ENCODE data around the gene CSDE1. TPM values are rescaled to one million over a fixed set of nuclear protein-coding genes. Genes with fewer than 3 reads are reported as not detected.

CSDE1 gene
- total and polyA plus RNA-seq, 2 donors (not counting 1 experiment from before 2014, with no cell fraction given) = 374 to 1,392 TPM

- H3K27ac ChIP-seq (ENCODE audit: insufficient read depth, low read length) = peak overlapping the region; percentile 100
- TF ChIP-seq EZH2 (IDR thresholded peaks at IDR 0.05; ENCODE audit: low read length, missing control alignments) (no peak), CTCF (conservative IDR thresholded peaks at IDR 0.05 in 1 of 2, IDR thresholded peaks at IDR 0.05 in 1 of 2; ENCODE audit: low read depth in 1 of 2, low read length in 2 of 2) (no peak)
- peak overlapping the region; percentile 91 for H2AFZ ChIP-seq (ENCODE audit: low read length)
- H3K4me3 ChIP-seq (replicated peaks in 1 of 4; ENCODE audit: control extremely low read depth in 1 of 4, insufficient read depth in 1 of 4, low read depth in 3 of 4, low read length in 4 of 4) = peak overlapping the region; percentile 95 to 100 (median 100)
- peaks cover 13% of the 10 kb centered on the region for H4K20me1 ChIP-seq (ENCODE audit: control insufficient read depth, extremely low read depth, insufficient read depth, low read length)
- H3K36me3 ChIP-seq (ENCODE audit: control insufficient read depth, insufficient read depth, low read length) = no peaks in the 10 kb centered on the region
- DNase-seq (ENCODE audit: low read depth in 2 of 2) = peak in 1 of 2 donors; percentile 46
- no peaks in the 10 kb centered on the region for H3K9me3 ChIP-seq (ENCODE audit: control insufficient read depth, insufficient read depth, low read depth, low read length)
- peak overlapping the region; percentile 100 for H3K9ac ChIP-seq (ENCODE audit: insufficient read depth, low read length)
- H3K4me2 ChIP-seq (ENCODE audit: extremely low read depth, insufficient read depth, low read length) = peak overlapping the region; percentile 84
- no peaks in the 10 kb centered on the region for H3K27me3 ChIP-seq (ENCODE audit: control insufficient read depth, insufficient read depth, low read length)
- H3K4me1 ChIP-seq (ENCODE audit: control insufficient read depth, extremely low read depth, insufficient read depth, low read length) = peaks cover 3% of the 10 kb centered on the region
- H3K79me2 ChIP-seq (ENCODE audit: control insufficient read depth, insufficient read depth, low read length) = peaks cover 44% of the 10 kb centered on the region
Observed at GRCh38 chr1:114758256-114758832, 560 bp upstream of the CSDE1 start.

- no peak for TF ChIP-seq EZH2 (IDR thresholded peaks at IDR 0.05; ENCODE audit: low read length, missing control alignments)
- TF ChIP-seq CTCF (conservative IDR thresholded peaks at IDR 0.05 in 1 of 2, IDR thresholded peaks at IDR 0.05 in 1 of 2; ENCODE audit: low read depth in 1 of 2, low read length in 2 of 2) = no peak
- Histone ChIP-seq H3K27me3 (ENCODE audit: control insufficient read depth, insufficient read depth, low read length) (no peaks in the 10 kb centered on the region), H3K4me3 (replicated peaks in 1 of 4; ENCODE audit: control extremely low read depth in 1 of 4, insufficient read depth in 1 of 4, low read depth in 3 of 4, low read length in 4 of 4) (peak overlapping the region; percentile 95 to 100 (median 100)), H3K79me2 (ENCODE audit: control insufficient read depth, insufficient read depth, low read length) (peaks cover 58% of the 10 kb centered on the region), H2AFZ (ENCODE audit: low read length) (no peak overlapping the region), H4K20me1 (ENCODE audit: control insufficient read depth, extremely low read depth, insufficient read depth, low read length) (peaks cover 16% of the 10 kb centered on the region), H3K4me1 (ENCODE audit: control insufficient read depth, extremely low read depth, insufficient read depth, low read length) (peaks cover 3% of the 10 kb centered on the region), H3K4me2 (ENCODE audit: extremely low read depth, insufficient read depth, low read length) (peak overlapping the region; percentile 98), H3K36me3 (ENCODE audit: control insufficient read depth, insufficient read depth, low read length) (no peaks in the 10 kb centered on the region), H3K9ac (ENCODE audit: insufficient read depth, low read length) (peak overlapping the region; percentile 100), H3K9me3 (ENCODE audit: control insufficient read depth, insufficient read depth, low read depth, low read length) (no peaks in the 10 kb centered on the region), H3K27ac (ENCODE audit: insufficient read depth, low read length) (peak overlapping the region; percentile 100)
- DNase-seq (ENCODE audit: low read depth in 2 of 2) = peak; percentile 57
Observed at GRCh38 chr1:114756949-114757454, 782 bp downstream of the CSDE1 start.

GRCh38 chr1:114756009-114756892 is 1.5 kb downstream of the CSDE1 start:
- Histone ChIP-seq H3K79me2 (ENCODE audit: control insufficient read depth, insufficient read depth, low read length) (peaks cover 65% of the 10 kb centered on the region), H3K27me3 (ENCODE audit: control insufficient read depth, insufficient read depth, low read length) (no peaks in the 10 kb centered on the region), H3K4me2 (ENCODE audit: extremely low read depth, insufficient read depth, low read length) (peak overlapping the region; percentile 98), H2AFZ (ENCODE audit: low read length) (no peak overlapping the region), H3K4me1 (ENCODE audit: control insufficient read depth, extremely low read depth, insufficient read depth, low read length) (peaks cover 3% of the 10 kb centered on the region), H3K36me3 (ENCODE audit: control insufficient read depth, insufficient read depth, low read length) (no peaks in the 10 kb centered on the region), H3K9ac (ENCODE audit: insufficient read depth, low read length) (peak overlapping the region; percentile 32), H4K20me1 (ENCODE audit: control insufficient read depth, extremely low read depth, insufficient read depth, low read length) (peaks cover 20% of the 10 kb centered on the region), H3K9me3 (ENCODE audit: control insufficient read depth, insufficient read depth, low read depth, low read length) (no peaks in the 10 kb centered on the region), H3K27ac (ENCODE audit: insufficient read depth, low read length) (peak overlapping the region; percentile 100), H3K4me3 (replicated peaks in 1 of 4; ENCODE audit: control extremely low read depth in 1 of 4, insufficient read depth in 1 of 4, low read depth in 3 of 4, low read length in 4 of 4) (peak overlapping the region; percentile 95 to 100 (median 100))
- peak in 1 of 2 donors; percentile 7 for DNase-seq (ENCODE audit: low read depth in 2 of 2)
- TF ChIP-seq CTCF (conservative IDR thresholded peaks at IDR 0.05 in 1 of 2, IDR thresholded peaks at IDR 0.05 in 1 of 2; ENCODE audit: low read depth in 1 of 2, low read length in 2 of 2) (no peak), EZH2 (IDR thresholded peaks at IDR 0.05; ENCODE audit: low read length, missing control alignments) (no peak)

All from fibroblast of lung (primary cell).